H1 (cell line): ENCODE results near the gene RTTN. TPM values are rescaled to one million over a fixed set of nuclear protein-coding genes. Genes with fewer than 3 reads are reported as not detected.

Source experiments
- CTCF ChIP-seq, 3 experiments: IDR thresholded peaks; 1 replicate in 2 of 3; 2 replicates in 1 of 3; pipeline versions ENCODE4 v1.5.1 to v1.6.1; 2011; ENCODE audit warnings: low read length in 3 of 3, mild to moderate bottlenecking in 3 of 3, inconsistent platforms in 2 of 3, low read depth in 1 of 3, moderate library complexity in 1 of 3; ENCODE audit not compliant: insufficient read depth in 1 of 3; ENCODE audit errors: control extremely low read depth in 1 of 3
- GABPA ChIP-seq: IDR thresholded peaks from 2 replicates; pipeline ENCODE4 v1.6.1; 2011; ENCODE audit warnings: mild to moderate bottlenecking, low read length, moderate library complexity, borderline replicate concordance; ENCODE audit not compliant: insufficient read depth
- polyA plus RNA-seq, 7 experiments: library from polyadenylated mRNA; depleted of rRNA in 3 of 7; stranded (reverse) in 5 of 7; unstranded in 2 of 7; fragments of >200 nt in 5 of 7; fragments of 200-250 nt in 2 of 7; gene quantifications; 1 replicate in 5 of 7; 2 replicates in 1 of 7; 4 replicates in 1 of 7; pipeline versions ENCODE4 v1.2.1 to v1.2.3, GENCODE V29; 2011 to 2013; ENCODE audit warnings: missing spikeins in 2 of 7, mixed read lengths in 2 of 7
- total RNA-seq: library from RNA; stranded (reverse); fragmentation: NEBNext Ultra II Directional; extraction: Animal tissue kit (Norgen Biotek cat#: 25700); gene quantifications from 2 replicates; pipeline ENCODE4 v1.2.1, GENCODE V29; 2021
- TF ChIP-seq, protein P1 (sequence below): IDR thresholded peaks from 2 replicates; pipeline ENCODE4 v1.6.1; 2012; ENCODE audit warnings: low read length, inconsistent platforms

RTTN gene
- total and polyA plus RNA-seq, 2 of the 8 experiments (the other 6 are each of a cell fraction or from before 2014, with no cell fraction given) = 9.1 to 21.4 TPM

GRCh38 chr18:69996417-69996816 is 209.1 kb downstream of the RTTN start (continued):
- no peak for TF ChIP-seq CTCF (IDR thresholded peaks at IDR 0.05; ENCODE audit: control extremely low read depth in 1 of 3, insufficient read depth in 1 of 3, low read depth in 1 of 3, low read length in 3 of 3)
- TF ChIP-seq, protein P1, sequence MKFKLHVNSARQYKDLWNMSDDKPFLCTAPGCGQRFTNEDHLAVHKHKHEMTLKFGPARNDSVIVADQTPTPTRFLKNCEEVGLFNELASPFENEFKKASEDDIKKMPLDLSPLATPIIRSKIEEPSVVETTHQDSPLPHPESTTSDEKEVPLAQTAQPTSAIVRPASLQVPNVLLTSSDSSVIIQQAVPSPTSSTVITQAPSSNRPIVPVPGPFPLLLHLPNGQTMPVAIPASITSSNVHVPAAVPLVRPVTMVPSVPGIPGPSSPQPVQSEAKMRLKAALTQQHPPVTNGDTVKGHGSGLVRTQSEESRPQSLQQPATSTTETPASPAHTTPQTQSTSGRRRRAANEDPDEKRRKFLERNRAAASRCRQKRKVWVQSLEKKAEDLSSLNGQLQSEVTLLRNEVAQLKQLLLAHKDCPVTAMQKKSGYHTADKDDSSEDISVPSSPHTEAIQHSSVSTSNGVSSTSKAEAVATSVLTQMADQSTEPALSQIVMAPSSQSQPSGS = no peak
- TF ChIP-seq GABPA = no peak
